Stomach (tissue), 4 donors: ENCODE measurements around the gene CLCA4.

Experiments used
- CTCF ChIP-seq, 7 experiments: fragments of 450-650 bp in 4 of 7; fragments of 200-600 bp in 3 of 7; sonication (generic) in 3 of 7; IDR thresholded peaks; one replicate each; pipeline ENCODE4 v1.5.1; 2016 to 2019; ENCODE audit warnings: antibody characterized with exemption in 7 of 7, control low read depth in 2 of 7, mild to moderate bottlenecking in 1 of 7
- EP300 ChIP-seq: sonication (generic); formaldehyde crosslinking; IDR thresholded peaks from one replicate; pipeline ENCODE4 v1.6.1; 2017; ENCODE audit warnings: antibody characterized with exemption
- POLR2A ChIP-seq, 4 donors: fragments of 450-650 bp; IDR thresholded peaks; one replicate each; pipeline ENCODE4 v1.6.1; 2016; ENCODE audit warnings: antibody characterized with exemption in 4 of 4, control low read depth in 2 of 4, mild to moderate bottlenecking in 1 of 4, moderate library complexity in 1 of 4
- POLR2AphosphoS5 ChIP-seq, 3 donors: sonication (generic); formaldehyde crosslinking; IDR thresholded peaks; one replicate each; pipeline ENCODE4 v1.6.1; 2016; ENCODE audit warnings: antibody characterized with exemption in 3 of 3

GRCh38 chr1:86546787-86547221 is at the start of gene CLCA4:
- TF ChIP-seq POLR2A (IDR thresholded peaks at IDR 0.05) = no peak
- TF ChIP-seq CTCF (IDR thresholded peaks at IDR 0.05) = no peak
- TF ChIP-seq EP300 = no peak
- no peak for TF ChIP-seq POLR2AphosphoS5 (IDR thresholded peaks at IDR 0.05)
